HG02610 (cell line): ENCODE results near the gene SLC23A3.
A peak's percentile ranks its signal among the peaks of the same experiment; 100 is the strongest.

Experiments
- ATAC-seq: cut with Tn5 transposase; IDR thresholded peaks from one replicate; pipeline ENCODE4 v1.9.1; 2021; ENCODE audit warnings: mild to moderate bottlenecking, moderate library complexity; ENCODE audit not compliant: unreplicated experiment

SLC23A3 gene

DNA sequence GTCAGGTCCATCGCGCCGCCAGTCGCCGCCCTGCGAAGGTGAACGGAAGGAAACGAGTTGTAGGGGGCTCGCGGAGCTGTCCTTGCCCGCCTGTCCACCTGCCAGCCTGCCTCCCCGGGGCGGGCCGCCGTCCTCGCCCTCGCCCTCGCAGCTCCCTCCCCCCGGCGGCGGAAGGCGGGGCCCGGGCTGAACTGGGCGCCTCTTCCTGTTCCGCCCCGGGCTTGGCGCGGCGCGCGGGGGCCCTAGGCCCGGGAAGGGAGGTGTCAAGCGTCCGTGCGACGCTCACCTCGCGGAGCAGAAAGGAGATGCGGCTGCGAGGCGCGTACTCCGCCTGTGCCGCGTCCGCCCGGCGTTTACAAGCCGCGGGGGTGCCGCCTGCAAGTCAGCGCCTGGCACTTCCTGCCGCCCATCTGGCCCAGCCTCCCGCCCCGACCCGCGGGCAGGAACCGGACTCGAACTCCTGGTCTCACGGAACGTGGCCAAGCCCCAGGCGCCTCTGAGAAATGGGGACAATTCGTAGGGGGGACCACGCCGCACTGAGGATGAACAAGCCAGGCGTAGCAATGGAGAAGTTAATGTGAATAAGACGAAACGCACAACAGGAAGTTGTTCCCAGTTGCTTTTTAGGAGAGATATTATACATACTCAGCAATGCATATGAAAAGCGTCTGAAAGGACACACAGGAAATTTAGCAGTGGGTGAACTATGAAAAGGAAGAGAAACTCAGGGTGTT, 7.2 kb upstream of the SLC23A3 start, which contains the start of gene CNPPD1:
CNPPD1 (minus strand) TSS at position 108 of the 734 bp plus-strand sequence; CDS start at position 11, 97 bp downstream.
- peak; percentile 69 for ATAC-seq

DNA sequence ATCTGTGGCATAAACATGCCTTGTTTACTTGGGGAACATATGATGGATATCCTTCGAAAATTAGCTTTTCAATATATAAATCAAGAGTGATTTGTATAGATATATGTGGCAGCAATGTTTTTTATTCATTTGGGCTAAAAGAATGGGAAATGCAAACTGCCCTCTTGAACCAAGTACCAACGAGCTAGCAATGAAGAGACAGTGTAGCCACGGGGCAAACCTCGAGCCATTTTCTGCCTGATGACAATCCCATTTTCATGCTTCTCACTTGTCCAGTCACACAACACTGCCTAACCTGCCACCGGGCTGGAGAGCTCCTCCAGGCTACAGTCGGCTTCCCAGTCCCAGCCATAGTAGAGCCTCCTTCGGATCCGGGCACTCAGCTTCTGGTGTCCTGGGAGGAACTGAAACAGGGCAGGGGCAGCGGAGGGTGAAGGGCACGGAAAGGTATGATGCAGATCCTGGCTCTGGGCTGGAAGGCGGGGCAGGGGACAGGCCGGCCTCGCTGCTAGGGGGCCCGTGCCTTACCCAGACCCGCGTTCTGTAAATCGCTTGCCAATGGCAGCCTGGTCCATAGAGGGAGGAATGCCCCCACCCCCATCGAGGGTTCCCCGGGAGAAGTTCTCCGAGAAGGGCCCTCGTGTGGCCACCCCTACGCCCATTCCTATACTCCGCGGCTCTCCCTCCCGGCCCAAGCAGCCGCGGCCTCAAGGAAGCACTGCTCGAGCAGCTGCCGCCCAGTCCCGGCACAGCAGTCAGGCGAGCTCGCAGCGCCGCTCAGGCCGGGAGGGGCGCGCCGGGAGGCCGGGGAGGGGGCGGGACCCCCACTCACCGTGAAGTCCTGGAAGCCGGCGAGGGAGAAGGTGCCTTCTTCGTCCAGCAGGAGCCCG, 6.3 kb upstream of the SLC23A3 start:
- ATAC-seq = peak; percentile 28

DNA sequence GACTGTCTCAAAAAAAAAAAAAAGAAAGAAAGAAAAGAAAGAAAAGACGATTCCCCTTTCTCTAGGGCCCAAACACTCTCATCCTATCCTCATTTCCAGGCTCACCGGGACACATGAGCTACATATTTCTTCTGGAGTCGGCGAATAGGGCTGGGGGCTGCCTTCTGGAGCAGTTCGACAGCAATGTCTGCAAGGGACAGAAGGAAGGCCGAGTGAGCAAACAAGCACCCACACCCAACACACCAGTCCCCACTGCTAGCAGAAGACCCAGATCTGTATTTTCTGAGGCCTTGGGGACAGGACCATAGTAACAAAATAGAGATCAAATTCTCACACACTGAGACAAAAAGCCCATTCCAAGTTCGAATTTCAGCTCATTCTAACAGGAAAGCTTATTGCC, 5.7 kb upstream of the SLC23A3 start:
- ATAC-seq = no peak

DNA sequence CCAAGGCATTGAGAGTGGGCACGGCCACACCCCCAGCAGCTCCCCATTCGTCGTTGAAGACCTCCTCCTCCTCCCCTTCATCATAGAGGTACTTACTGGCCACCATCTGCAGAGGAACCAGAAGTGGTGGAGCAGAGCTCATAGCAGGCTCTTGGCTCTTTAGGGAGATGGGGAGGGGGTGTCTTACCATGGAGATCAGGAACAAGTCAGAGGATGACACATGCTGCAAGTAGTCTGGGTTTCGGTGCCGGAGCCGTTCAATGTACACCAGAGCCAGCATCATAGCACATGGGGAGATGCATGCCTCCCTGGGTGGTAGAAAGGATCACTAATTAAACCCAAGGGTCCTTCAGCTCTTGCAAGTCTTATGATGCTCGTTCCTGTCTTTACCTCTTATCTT, 5.0 kb upstream of the SLC23A3 start:
- ATAC-seq = no peak

DNA sequence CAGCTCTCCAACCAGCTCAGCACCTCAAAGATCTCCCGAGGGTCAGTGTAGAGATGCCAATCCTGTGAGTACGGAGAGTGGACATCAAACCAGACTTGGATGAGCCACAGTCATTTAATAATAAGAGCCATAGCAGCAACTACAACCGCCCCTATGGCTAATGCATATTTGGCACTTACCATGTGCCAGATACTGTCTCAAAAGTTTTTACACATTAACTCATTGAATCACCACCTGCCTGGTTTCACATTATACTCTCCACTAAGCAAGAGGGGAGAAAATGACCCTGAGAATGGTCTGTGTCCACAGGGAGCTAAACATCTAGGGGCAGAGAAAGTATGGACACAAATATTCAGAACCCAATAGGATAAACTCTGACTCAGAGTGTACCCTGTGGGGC, 4.3 kb upstream of the SLC23A3 start:
- ATAC-seq = no peak

DNA sequence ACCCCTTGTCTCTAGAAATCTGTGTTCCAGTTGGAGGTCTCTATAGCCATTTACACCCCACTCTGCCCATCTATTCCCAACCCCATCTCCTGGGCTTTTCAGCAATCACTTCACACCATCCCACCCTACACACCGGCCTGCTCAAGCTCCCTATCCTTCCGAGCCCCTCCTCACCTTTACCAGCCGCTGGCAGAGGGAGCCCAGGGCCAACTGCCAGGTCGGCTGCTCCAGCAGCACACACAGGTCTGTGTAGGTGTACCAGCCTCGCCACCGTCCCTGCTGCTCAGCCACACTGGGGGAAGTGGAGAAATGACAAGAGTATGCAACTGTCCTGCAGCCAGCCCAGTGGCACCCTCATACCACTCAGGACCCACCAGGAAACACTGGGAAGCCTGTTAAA, 3.3 kb upstream of the SLC23A3 start:
- ATAC-seq = no peak

DNA sequence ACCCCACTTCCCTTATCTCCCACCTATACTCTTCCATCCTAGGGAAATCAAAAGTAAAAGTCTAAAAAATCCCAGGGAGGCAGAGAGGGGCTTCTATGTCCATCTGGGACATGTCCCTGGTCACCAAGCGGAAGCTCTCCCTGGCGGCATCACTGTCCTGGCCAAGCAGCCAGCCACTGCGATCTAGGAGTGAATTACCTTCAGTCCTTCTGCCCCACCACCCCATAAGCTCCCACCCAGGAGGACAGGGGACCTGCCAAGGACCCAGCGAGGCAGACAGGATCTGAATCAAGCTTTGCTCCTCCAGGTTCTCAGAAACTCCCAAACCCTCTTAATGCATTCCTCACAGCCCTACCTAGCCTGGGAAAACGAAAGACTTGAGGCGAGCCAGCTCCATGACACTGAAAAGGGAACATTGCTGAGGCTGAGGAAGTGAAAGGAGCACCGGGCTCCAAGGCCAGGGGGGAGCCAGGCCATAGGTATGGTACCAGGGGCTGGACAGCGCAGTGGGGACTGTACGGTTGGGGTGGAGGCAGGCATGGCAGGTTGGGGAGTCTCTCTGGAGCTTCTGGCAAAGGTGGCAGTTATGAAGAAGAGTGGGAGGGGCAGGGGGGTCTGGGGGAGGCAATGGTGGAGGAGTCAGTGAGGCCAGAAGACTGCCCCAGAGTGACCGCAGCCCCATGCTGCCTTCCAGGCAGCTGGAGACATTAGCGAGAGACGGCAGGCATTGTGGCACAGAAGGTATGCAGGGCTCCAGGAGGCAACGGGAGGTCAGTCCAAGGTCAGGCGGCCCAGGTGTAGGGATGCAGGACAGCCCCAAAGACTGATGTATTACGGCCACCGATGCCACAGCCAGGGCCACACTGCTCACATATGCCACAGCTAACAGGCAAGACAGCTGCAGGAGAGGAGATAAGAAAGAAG, 2.7 kb upstream of the SLC23A3 start:
- ATAC-seq = no peak

DNA sequence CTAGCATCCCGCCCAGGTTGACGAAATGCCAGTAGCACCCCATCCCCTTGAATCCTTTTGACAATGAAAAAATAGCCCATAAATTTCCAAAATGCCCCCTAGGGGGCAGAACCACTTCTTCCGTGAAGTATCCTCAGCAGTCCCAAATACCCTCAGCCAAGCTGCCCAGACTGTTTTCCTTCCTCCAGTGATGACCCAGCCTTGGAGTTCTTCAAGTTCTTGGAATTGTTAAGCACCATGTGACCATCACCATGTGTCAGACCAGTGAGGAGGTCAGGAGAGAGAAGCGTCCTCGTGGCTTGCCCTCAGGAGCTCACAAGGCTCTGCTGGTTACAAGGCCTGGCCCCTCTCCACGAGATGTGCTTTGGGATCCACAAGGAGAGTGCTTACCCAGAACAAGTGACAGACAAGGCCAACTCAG, 1.4 kb upstream of the SLC23A3 start:
- ATAC-seq = no peak

DNA sequence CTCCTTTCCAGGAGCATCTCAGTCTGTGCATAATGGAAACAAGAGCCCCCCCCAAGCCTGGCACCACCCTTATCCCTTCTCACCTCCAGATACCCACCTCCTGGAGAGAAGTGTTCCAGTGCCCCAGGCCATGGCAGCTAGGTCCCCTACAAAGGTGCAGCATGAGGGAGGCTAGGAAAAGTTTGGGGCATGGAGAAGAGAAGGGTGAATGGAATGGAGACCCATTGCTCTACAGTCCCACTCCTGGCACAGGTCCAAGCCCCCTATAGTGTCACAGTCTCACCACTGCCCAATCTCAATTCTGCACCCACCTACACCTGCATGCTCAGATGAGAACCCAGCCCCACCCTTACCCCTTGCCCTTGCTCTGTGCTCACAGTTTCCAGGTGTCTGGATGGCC, 897 bp downstream of the SLC23A3 start:
- ATAC-seq = no peak

DNA sequence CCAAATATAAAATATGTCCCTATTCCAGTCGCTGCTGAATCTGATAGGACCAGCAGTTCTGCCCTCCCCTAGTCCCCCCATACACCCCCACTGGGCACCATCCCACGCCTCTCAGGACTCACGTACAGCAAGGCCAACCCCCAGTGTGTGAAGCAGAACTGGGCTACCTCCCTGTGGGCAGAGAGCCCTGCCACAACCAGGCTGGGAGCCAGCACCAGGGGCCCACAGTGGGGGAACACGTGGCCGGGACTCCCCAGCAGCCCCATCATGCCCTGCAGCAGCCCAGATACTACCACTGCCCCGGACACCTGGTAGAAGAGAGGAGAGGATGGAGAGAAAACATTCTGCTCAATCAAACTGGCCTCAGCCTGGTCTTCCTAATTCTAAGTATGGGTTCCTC, 1.3 kb downstream of the SLC23A3 start:
- no peak for ATAC-seq

DNA sequence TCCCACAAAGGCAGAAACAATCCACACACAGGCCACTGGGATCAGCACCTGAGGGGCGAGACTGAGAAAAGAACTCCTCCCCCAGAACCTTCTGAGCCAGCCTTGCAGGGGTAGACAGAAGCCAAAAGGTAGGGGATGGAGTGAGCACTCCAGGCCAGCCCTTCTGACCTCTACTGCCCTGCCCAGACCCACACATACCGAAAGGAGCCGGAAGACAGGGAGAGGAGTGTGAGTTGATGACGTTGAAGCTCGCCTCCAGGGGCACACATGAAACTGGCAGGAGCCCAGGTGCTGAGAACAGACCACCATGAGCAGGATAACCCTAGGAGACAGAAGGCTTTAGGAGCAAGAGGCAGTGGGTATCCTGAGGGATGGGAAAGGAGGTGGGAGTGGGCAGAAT, 1.8 kb downstream of the SLC23A3 start:
- no peak for ATAC-seq

DNA sequence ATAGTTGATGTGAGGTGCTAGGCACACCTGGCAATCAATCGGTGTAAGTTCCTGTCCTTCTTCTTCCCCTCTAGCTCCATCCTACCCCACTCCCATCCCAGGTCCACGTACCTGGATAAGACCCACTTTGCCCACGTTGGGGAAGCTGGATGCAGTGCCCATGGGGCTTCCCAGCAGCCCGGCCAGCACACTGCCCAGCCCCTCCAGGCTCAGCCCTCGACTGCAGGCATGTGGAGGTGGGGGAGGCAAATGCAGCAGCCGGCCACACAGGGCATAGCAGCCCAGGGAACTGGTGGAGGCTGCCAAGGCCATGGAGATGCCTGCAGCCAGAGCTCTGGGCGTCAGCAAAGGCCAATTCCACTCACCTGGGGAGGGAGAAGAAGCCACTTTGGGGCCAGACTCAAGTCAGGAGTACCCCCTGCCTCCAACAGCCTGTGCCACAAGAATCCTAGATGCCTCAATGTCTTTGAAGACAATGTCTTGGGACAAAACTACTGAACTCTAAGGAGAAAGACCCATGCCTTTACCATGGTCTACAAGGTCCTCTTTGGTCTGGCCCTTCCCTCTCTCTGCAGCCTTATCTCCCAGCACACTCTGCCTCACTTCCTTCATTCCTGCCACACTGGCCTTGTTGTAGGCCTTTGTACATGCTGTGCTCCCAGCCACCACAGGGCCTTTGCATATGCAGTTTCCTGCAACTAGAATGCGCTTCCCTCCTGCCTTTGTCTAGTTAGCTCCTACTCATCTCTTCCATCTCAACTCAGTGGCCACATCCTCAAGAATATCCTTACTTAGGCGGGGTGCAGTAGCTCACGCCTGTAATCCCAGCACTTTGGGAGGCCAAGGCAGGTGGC, 4.5 kb downstream of the SLC23A3 start:
- no peak for ATAC-seq

DNA sequence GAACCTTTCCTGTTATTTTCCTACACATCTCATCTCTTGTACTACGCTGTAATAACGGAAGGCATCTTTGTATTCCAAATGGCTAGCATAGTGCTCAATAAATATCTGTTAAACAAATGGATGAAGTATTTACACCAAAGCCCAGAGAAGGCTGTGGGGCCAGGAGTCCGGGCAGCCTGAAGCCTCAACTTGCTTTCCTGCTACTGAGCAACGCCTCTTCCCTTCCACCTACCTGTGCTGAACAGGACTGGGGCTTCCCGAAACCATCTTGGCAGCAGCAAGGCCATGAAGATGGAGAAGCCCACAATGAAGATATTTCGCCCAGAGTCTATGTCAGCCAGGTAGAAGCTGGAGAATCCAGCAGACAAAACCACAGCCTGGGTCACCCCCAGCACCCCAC, 6.7 kb downstream of the SLC23A3 start:
- ATAC-seq = no peak

DNA sequence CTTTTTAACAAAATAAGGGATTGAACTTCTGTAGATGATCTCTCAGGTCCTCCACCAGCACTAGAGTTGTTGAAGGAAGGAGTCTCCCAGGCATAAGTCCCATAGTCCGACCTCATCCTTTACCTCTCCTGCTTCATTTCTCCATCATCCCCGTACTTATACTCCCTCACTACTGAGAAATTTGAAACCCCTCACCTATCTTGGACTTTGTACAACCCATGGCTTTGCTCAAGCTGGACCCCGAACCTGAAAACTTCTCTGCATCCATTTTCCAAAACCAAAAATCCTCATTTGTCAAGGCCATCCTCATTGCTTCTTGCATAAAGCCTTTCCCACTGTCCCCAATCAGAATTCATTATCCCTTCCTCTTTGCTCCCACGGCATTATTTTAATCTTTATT, 8.7 kb downstream of the SLC23A3 start:
- ATAC-seq = no peak

DNA sequence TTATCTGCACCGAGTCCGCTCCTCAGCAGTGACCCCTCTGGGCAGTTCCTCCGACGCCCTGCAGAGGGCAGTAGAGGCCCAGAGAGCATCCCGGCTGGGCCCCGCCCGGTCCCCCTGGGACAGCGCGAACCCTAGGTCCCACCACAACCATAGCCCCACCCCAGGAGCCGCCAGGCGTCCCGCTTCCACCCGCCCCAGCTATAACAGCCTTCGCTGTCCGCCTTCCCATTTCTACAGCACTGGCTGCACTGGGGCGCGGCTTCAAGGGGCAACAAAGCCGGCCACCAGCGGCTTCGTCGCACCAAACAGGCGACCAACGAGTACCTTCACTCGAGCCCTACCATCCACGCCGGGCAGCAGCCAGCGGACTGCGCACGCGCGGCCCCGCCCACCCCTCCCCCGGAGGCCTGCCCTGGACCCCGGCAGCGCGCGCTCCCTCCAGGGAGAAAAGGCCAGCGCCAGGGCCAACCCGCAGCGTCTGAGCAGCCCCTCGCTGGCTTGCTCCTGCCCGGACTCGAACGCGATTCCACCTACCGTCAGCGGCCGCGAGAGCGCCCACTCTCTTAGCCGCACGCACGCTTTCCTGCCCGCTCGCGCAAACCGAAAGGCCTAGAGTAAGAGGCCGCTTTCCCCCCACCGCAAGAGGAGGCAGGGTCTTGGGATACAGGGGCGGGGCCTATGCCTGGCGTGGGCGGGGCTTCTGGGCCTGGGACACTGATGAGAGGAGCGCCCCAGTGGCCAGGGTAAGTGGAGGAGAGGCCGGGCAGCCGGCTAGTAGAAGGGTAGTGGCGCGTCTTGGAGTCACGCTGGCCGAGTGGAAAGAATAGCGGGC, 9.4 kb downstream of the SLC23A3 start, which contains the start of gene NHEJ1:
NHEJ1 (minus strand) TSS at position 630 of the 832 bp plus-strand sequence. CDS start 2,453 bp downstream, outside the sequence.
- ATAC-seq = peak; percentile 85

DNA sequence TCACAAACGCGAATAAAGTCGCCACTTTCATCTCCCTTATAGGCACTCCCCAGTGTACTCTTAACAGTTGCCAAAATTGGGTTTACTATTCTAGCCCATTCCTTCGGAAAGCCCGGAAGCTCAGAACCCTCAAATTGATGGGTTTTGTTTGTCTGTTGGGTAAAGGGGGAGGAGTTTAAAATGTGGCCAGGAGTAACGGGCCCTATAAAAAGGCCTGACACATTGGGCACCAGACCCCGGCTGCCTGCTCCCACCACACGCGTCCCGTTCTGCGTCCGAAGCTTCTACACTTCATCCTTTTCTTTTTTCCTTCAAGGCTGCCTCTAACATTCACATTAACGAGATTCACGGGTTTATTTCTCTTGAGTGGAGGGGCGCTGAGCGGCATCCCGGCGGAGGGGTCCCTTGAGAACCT, 10.1 kb downstream of the SLC23A3 start:
- ATAC-seq = no peak

DNA sequence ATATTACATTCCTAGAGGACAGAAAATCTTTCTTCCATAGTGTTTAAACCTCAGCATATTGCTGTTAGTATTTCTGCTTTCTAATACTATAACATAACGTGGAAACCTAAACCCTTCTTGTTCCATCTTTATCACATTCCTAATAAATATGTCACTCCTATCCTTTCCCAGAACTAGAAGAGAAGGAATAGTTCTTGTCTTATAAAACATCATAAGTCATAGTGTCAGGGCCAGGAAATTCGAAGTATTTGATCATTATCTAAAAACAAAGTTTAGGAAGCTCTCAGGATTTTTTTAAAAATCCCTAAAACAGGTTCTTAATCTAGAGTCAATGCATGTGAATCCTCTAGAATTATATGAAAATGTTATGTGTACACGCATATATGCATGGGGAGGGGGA, 11.2 kb downstream of the SLC23A3 start:
- no peak for ATAC-seq

DNA sequence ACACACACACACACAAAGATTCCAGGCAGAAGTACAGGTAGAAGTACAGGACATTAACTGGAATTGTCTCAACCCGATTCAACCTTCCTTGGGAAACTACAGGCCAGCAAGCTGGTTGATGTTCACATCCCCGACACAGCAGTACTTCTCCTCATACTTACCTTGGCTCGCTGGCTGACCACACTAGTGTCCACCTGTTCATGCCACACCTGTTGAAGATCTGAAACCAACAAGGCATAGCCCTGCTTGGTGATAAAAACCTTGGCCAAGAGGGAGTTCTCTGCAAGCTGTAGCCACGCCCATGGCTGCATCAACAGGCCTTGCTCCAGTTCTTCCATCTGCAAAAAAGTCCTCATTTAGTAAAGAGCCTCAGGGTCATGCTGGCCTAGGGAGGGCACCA, 11.8 kb downstream of the SLC23A3 start:
- ATAC-seq = no peak

DNA sequence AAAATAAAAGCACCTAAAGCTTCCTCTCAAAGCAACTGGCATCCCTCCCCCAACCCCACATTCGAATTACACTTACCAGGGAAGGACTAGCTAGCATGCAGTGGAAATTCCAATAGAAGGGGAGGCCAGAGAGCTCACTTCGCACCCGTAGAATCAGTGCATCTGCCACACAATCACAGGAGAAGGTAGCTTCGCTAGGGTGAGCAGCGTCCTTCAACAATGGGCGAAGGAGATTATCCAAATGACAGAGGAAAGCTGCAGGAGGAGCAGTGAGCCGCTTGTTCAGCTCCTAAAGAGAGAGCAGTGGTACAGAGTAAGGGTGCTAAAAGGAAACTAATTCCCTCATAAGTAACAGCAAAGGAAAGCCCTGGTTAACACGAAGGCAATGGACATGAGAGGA, 12.4 kb downstream of the SLC23A3 start:
- ATAC-seq = no peak
